ACC112 (cell line): ENCODE data around the gene AMZ1.
"Not testable (repeated sequence)": the region's sequence is repeated elsewhere in the genome, so short reads cannot be mapped to it uniquely, and the experiment has no call there.

ENCODE experiments used
- H2AFZ ChIP-seq: fragments of 200-600 bp; sonication (generic); one replicate; pipeline ENCODE4 v1.6.0; 2017; ENCODE audit warnings: antibody characterized with exemption, low read length; ENCODE audit not compliant: unreplicated experiment
- H3K27ac ChIP-seq: fragments of 200-600 bp; sonication (generic); 2 replicates; pipeline ENCODE4 v1.5.1; 2014; ENCODE audit warnings: low read depth, mild to moderate bottlenecking, antibody characterized with exemption, low read length, moderate library complexity
- H3K27me3 ChIP-seq: fragments of 200-600 bp; sonication (generic); 2 replicates; pipeline ENCODE4 v1.6.1; 2014; ENCODE audit warnings: mild to moderate bottlenecking, antibody characterized with exemption, low read length, moderate library complexity, mixed read lengths; ENCODE audit not compliant: insufficient read depth
- H3K36me3 ChIP-seq: fragments of 200-600 bp; sonication (generic); 2 replicates; pipeline ENCODE4 v1.6.1; 2016; ENCODE audit warnings: mild to moderate bottlenecking, antibody characterized with exemption, low read length, moderate library complexity, mixed read lengths; ENCODE audit not compliant: insufficient read depth
- H3K4me1 ChIP-seq: fragments of 200-600 bp; sonication (generic); one replicate; pipeline ENCODE4 v1.6.1; 2016; ENCODE audit warnings: low read length, mixed read lengths; ENCODE audit not compliant: insufficient read depth, unreplicated experiment, control insufficient read depth
- H3K4me3 ChIP-seq: fragments of 200-600 bp; sonication (generic); 2 replicates; pipeline ENCODE4 v1.5.1; 2014; ENCODE audit warnings: mild to moderate bottlenecking, low read depth, low read length
- H3K79me2 ChIP-seq: fragments of 200-600 bp; sonication (generic); one replicate; pipeline ENCODE4 v1.6.0; 2016; ENCODE audit warnings: low read length; ENCODE audit not compliant: control insufficient read depth, unreplicated experiment, insufficient read depth

AMZ1 gene

GRCh38 chr7:2681929-2682799, 5.8 kb upstream of the AMZ1 start:
- no peaks in the 10 kb centered on the region for H3K79me2 ChIP-seq
- no peaks in the 10 kb centered on the region for H3K4me1 ChIP-seq
- no peak overlapping the region for H3K4me3 ChIP-seq
- no peak overlapping the region for H2AFZ ChIP-seq
- no peak overlapping the region for H3K27ac ChIP-seq
- H3K36me3 ChIP-seq, result no peaks in the 10 kb centered on the region
- H3K27me3 ChIP-seq, result peaks cover 4% of the 10 kb centered on the region; the same call in 1 of the 2 replicates

- no peaks in the 10 kb centered on the region for H3K79me2 ChIP-seq
- no peak overlapping the region for H3K4me3 ChIP-seq
- no peak overlapping the region for H2AFZ ChIP-seq
- no peak overlapping the region for H3K27ac ChIP-seq
- H3K36me3 ChIP-seq, result no peaks in the 10 kb centered on the region
- H3K27me3 ChIP-seq, result peaks cover 25% of the 10 kb centered on the region
- H3K4me1 ChIP-seq, result peaks cover 4% of the 10 kb centered on the region
Measured at GRCh38 chr7:2684501-2684900, 3.5 kb upstream of the AMZ1 start.

- Histone ChIP-seq H3K36me3 (no peaks in the 10 kb centered on the region), H3K79me2 (no peaks in the 10 kb centered on the region), H2AFZ (no peak overlapping the region), H3K4me1 (peaks cover 4% of the 10 kb centered on the region), H3K27me3 (peaks cover 27% of the 10 kb centered on the region), H3K4me3 (no peak overlapping the region), H3K27ac (no peak overlapping the region)
Measured at GRCh38 chr7:2686101-2686500, 1.9 kb upstream of the AMZ1 start.

- no peaks in the 10 kb centered on the region for H3K36me3 ChIP-seq
- H2AFZ ChIP-seq, result no peak overlapping the region
- H3K79me2 ChIP-seq, result no peaks in the 10 kb centered on the region
- H3K4me1 ChIP-seq, result peaks cover 4% of the 10 kb centered on the region
- H3K27ac ChIP-seq, result no peak overlapping the region
- no peak overlapping the region; the same call in 1 of the 2 replicates for H3K4me3 ChIP-seq
- peaks cover 27% of the 10 kb centered on the region for H3K27me3 ChIP-seq
Measured at GRCh38 chr7:2687338-2687869, 598 bp upstream of the AMZ1 start.

- Histone ChIP-seq H3K79me2 (no peaks in the 10 kb centered on the region), H3K36me3 (no peaks in the 10 kb centered on the region), H3K27me3 (peaks cover 27% of the 10 kb centered on the region), H3K4me1 (peaks cover 4% of the 10 kb centered on the region), H2AFZ (no peak overlapping the region), H3K4me3 (peak overlapping the region; percentile 61), H3K27ac (no peak overlapping the region)
Measured at GRCh38 chr7:2688409-2689342, 674 bp downstream of the AMZ1 start.

GRCh38 chr7:2689343-2689847, 1.4 kb downstream of the AMZ1 start:
- peaks cover 27% of the 10 kb centered on the region for H3K27me3 ChIP-seq
- no peaks in the 10 kb centered on the region for H3K79me2 ChIP-seq
- H2AFZ ChIP-seq, result no peak overlapping the region
- no peak overlapping the region for H3K27ac ChIP-seq
- peaks cover 4% of the 10 kb centered on the region for H3K4me1 ChIP-seq
- H3K36me3 ChIP-seq, result no peaks in the 10 kb centered on the region
- no peak overlapping the region for H3K4me3 ChIP-seq

- Histone ChIP-seq H3K4me1 (peaks cover 4% of the 10 kb centered on the region), H3K79me2 (no peaks in the 10 kb centered on the region), H3K27me3 (peaks cover 27% of the 10 kb centered on the region), H3K27ac (no peak overlapping the region), H3K4me3 (no peak overlapping the region), H3K36me3 (no peaks in the 10 kb centered on the region), H2AFZ (no peak overlapping the region)
Measured at GRCh38 chr7:2689951-2690705, 2.1 kb downstream of the AMZ1 start.

GRCh38 chr7:2691011-2691707, 3.2 kb downstream of the AMZ1 start:
- Histone ChIP-seq H2AFZ (no peak overlapping the region), H3K79me2 (no peaks in the 10 kb centered on the region), H3K27me3 (peaks cover 27% of the 10 kb centered on the region), H3K36me3 (no peaks in the 10 kb centered on the region), H3K4me3 (no peak overlapping the region), H3K4me1 (peaks cover 4% of the 10 kb centered on the region), H3K27ac (no peak overlapping the region)

GRCh38 chr7:2691932-2692439, 4.0 kb downstream of the AMZ1 start:
- not testable (repeated sequence) for H3K4me1 ChIP-seq, H3K4me3 ChIP-seq, H3K36me3 ChIP-seq, H3K27ac ChIP-seq, H2AFZ ChIP-seq, H3K79me2 ChIP-seq
- peaks cover 24% of the 10 kb centered on the region for H3K27me3 ChIP-seq
